Measurements from ENCODE around the gene SLC27A4. TPM values are rescaled to one million over a fixed set of nuclear protein-coding genes. Genes with fewer than 3 reads are reported as not detected.
A peak's percentile ranks its signal among the peaks of the same experiment; 100 is the strongest.
"Not testable (repeated sequence)": the region's sequence is repeated elsewhere in the genome, so short reads cannot be mapped to it uniquely, and the experiment has no call there.

Gene SLC27A4
- total RNA-seq, 1 donor from 2014 or later = 28.0 TPM

GRCh38 chr9:128335161-128335560 is 5.2 kb upstream of the SLC27A4 start:
- H3K36me3 ChIP-seq = peaks cover 0 to 6% of the 10 kb centered on the region in 2 donors
- no peaks in the 10 kb centered on the region for H3K27me3 ChIP-seq
- no peak for DNase-seq (ENCODE audit: extremely low spot score in 2 of 2)
- no peaks in the 10 kb centered on the region for H3K9me3 ChIP-seq
- no peak overlapping the region for H3K27ac ChIP-seq
- intact Hi-C loops (cut with DNase I) = no loop called here
- TF ChIP-seq POLR2A (IDR thresholded peaks at IDR 0.05) = no peak
- TF ChIP-seq CTCF (IDR thresholded peaks at IDR 0.05) = no peak
- no peak for TF ChIP-seq POLR2AphosphoS5 (IDR thresholded peaks at IDR 0.05; ENCODE audit: insufficient read depth in 1 of 2, low read depth in 1 of 2)
- no peaks in the 10 kb centered on the region for H3K4me1 ChIP-seq
- H3K4me3 ChIP-seq = no peak overlapping the region

GRCh38 chr9:128335914-128336313 is 4.4 kb upstream of the SLC27A4 start:
- H3K4me3 ChIP-seq = no peak overlapping the region
- peaks cover 3% of the 10 kb centered on the region for H3K4me1 ChIP-seq
- no peak overlapping the region for H3K27ac ChIP-seq
- no peak for TF ChIP-seq POLR2A (IDR thresholded peaks at IDR 0.05)
- no peak for TF ChIP-seq CTCF (IDR thresholded peaks at IDR 0.05)
- TF ChIP-seq POLR2AphosphoS5 (IDR thresholded peaks at IDR 0.05; ENCODE audit: insufficient read depth in 1 of 2, low read depth in 1 of 2) = no peak
- intact Hi-C loops (cut with DNase I) = no loop called here
- peaks cover 0 to 6% of the 10 kb centered on the region in 2 donors for H3K36me3 ChIP-seq
- no peak for DNase-seq (ENCODE audit: extremely low spot score in 2 of 2)
- H3K9me3 ChIP-seq = no peaks in the 10 kb centered on the region
- no peaks in the 10 kb centered on the region for H3K27me3 ChIP-seq

DNA sequence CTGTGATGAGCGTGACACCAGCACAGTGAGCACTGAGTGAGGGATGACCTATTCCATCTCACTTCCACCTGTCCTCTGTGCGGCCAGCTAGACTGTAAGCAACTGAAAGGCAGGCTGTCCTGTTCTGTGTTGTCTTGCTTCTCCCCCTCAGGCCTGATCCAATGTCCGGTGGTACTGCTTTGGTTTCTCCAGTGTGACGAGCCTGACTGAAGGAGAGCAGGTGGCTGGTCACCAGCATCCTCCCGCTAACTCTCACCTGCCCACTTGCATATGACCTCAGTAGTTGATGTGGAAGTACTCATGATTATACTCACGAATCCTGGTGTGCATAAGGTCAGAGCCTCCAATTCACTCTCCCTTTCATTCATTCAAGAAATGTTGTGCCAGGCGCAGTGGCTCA is 2.4 kb upstream of the SLC27A4 start:
- TF ChIP-seq POLR2A (IDR thresholded peaks at IDR 0.05) = no peak
- TF ChIP-seq CTCF (IDR thresholded peaks at IDR 0.05) = no peak
- TF ChIP-seq POLR2AphosphoS5 (IDR thresholded peaks at IDR 0.05; ENCODE audit: insufficient read depth in 1 of 2, low read depth in 1 of 2) = no peak
- intact Hi-C loops (cut with DNase I) = no loop called here

GRCh38 chr9:128338852-128339614 is 1.3 kb upstream of the SLC27A4 start:
- H3K4me3 ChIP-seq; H3K36me3 ChIP-seq; intact Hi-C loops (cut with DNase I); H3K27me3 ChIP-seq; H3K27ac ChIP-seq; DNase-seq (ENCODE audit: extremely low spot score in 2 of 2); H3K9me3 ChIP-seq: not testable (repeated sequence)
- H3K4me1 ChIP-seq = peaks cover 14% of the 10 kb centered on the region

More for the DNA sequence above, 2.4 kb upstream of the SLC27A4 start:
- Histone ChIP-seq H3K27ac (no peak overlapping the region), H3K27me3 (no peaks in the 10 kb centered on the region), H3K36me3 (peaks cover 0 to 6% of the 10 kb centered on the region in 2 donors), H3K4me3 (no peak overlapping the region), H3K4me1 (peaks cover 14% of the 10 kb centered on the region), H3K9me3 (no peaks in the 10 kb centered on the region)
- no peak for DNase-seq (ENCODE audit: extremely low spot score in 2 of 2)

- Histone ChIP-seq H3K9me3 (no peaks in the 10 kb centered on the region), H3K27ac (peak overlapping the region; percentile 79), H3K27me3 (no peaks in the 10 kb centered on the region), H3K4me3 (peak overlapping the region; percentile 84 to 88), H3K4me1 (peaks cover 14% of the 10 kb centered on the region), H3K36me3 (peaks cover 0 to 27% of the 10 kb centered on the region in 2 donors)
- intact Hi-C loops (cut with DNase I) = no loop called here
- no peak for DNase-seq (ENCODE audit: extremely low spot score in 2 of 2)
- TF ChIP-seq CTCF (IDR thresholded peaks at IDR 0.05) = no peak
- no peak for TF ChIP-seq POLR2AphosphoS5 (IDR thresholded peaks at IDR 0.05; ENCODE audit: insufficient read depth in 1 of 2, low read depth in 1 of 2)
- TF ChIP-seq POLR2A (IDR thresholded peaks at IDR 0.05) = no peak
Measured at GRCh38 chr9:128340691-128341434, 536 bp downstream of the SLC27A4 start.

Data from vagina (tissue), 2 donors.